ENCODE results near the gene EPB41L4A.

EPB41L4A gene

GRCh38 chr5:112124788-112125187, 294.3 kb downstream of the EPB41L4A start:
- TF ChIP-seq ZFX (IDR thresholded peaks at IDR 0.05) (no peak), CTCF (conservative IDR thresholded peaks at IDR 0.05) (no peak)
- H3K27ac ChIP-seq = no peak overlapping the region

- H3K27ac ChIP-seq = no peak overlapping the region
- no peak for TF ChIP-seq ZFX (IDR thresholded peaks at IDR 0.05)
- no peak for TF ChIP-seq CTCF (conservative IDR thresholded peaks at IDR 0.05)
Measured at GRCh38 chr5:112123086-112123485, 296.0 kb downstream of the EPB41L4A start.

- TF ChIP-seq CTCF (conservative IDR thresholded peaks at IDR 0.05) (no peak), ZFX (IDR thresholded peaks at IDR 0.05) (no peak)
- H3K27ac ChIP-seq = no peak overlapping the region
Measured at GRCh38 chr5:112122353-112122752, 296.7 kb downstream of the EPB41L4A start.

- no peak overlapping the region for H3K27ac ChIP-seq
- TF ChIP-seq ZFX (IDR thresholded peaks at IDR 0.05) = no peak
- TF ChIP-seq CTCF (conservative IDR thresholded peaks at IDR 0.05) = no peak
Measured at GRCh38 chr5:112121258-112121657, 297.8 kb downstream of the EPB41L4A start.

- no peak overlapping the region for H3K27ac ChIP-seq
- TF ChIP-seq CTCF (conservative IDR thresholded peaks at IDR 0.05) (no peak), ZFX (IDR thresholded peaks at IDR 0.05) (no peak)
Measured at GRCh38 chr5:112119969-112120368, 299.1 kb downstream of the EPB41L4A start.

GRCh38 chr5:112119508-112119907, 299.6 kb downstream of the EPB41L4A start:
- H3K27ac ChIP-seq = no peak overlapping the region
- no peak for TF ChIP-seq ZFX (IDR thresholded peaks at IDR 0.05)
- no peak; the same call in 1 of the 2 replicates for TF ChIP-seq CTCF (conservative IDR thresholded peaks at IDR 0.05)

GRCh38 chr5:112117551-112117950, 301.5 kb downstream of the EPB41L4A start:
- no peak overlapping the region for H3K27ac ChIP-seq
- TF ChIP-seq ZFX (IDR thresholded peaks at IDR 0.05) (no peak), CTCF (conservative IDR thresholded peaks at IDR 0.05) (no peak)

All from C4-2B (cell line).